HG02943 (cell line): Measurements from ENCODE around the gene CHMP5.

Source experiments
- ATAC-seq: cut with Tn5 transposase; IDR thresholded peaks from one replicate; pipeline ENCODE4 v1.9.1; 2021; ENCODE audit warnings: mild to moderate bottlenecking, low read depth, moderate library complexity; ENCODE audit not compliant: unreplicated experiment

The CHMP5 gene

GRCh38 chr9:33242609-33243134, 22.2 kb upstream of the CHMP5 start:
- ATAC-seq, result no peak

- ATAC-seq, result no peak
These were observed 20.6 kb upstream of the CHMP5 start for GRCh38 chr9:33244137-33244784.

GRCh38 chr9:33245341-33245740, 19.5 kb upstream of the CHMP5 start:
- no peak for ATAC-seq

- no peak for ATAC-seq
These were observed 18.5 kb upstream of the CHMP5 start for GRCh38 chr9:33246269-33246860.

- no peak for ATAC-seq
These were observed 16.2 kb upstream of the CHMP5 start for GRCh38 chr9:33248606-33249005.

GRCh38 chr9:33249087-33249658, 15.7 kb upstream of the CHMP5 start:
- ATAC-seq, result no peak

GRCh38 chr9:33249983-33250382, 14.9 kb upstream of the CHMP5 start:
- no peak for ATAC-seq

GRCh38 chr9:33250458-33250995, 14.3 kb upstream of the CHMP5 start:
- ATAC-seq, result no peak

- no peak for ATAC-seq
These were observed 10.6 kb upstream of the CHMP5 start for GRCh38 chr9:33254211-33254610.

- ATAC-seq, result no peak
These were observed 9.8 kb upstream of the CHMP5 start for GRCh38 chr9:33255014-33255413.

- no peak for ATAC-seq
These were observed 9.4 kb upstream of the CHMP5 start for GRCh38 chr9:33255471-33255870.

- ATAC-seq, result no peak
These were observed 8.6 kb upstream of the CHMP5 start for GRCh38 chr9:33256236-33256635.

- no peak for ATAC-seq
These were observed 7.6 kb upstream of the CHMP5 start for GRCh38 chr9:33257276-33257675.

- ATAC-seq, result no peak
These were observed 4.5 kb upstream of the CHMP5 start for GRCh38 chr9:33260372-33260771.

- ATAC-seq, result peak; percentile 13
These were observed 1.5 kb upstream of the CHMP5 start for GRCh38 chr9:33263131-33264002.

GRCh38 chr9:33264003-33264472, 811 bp upstream of the CHMP5 start:
- ATAC-seq, result peak; percentile 37

GRCh38 chr9:33265211-33265865, 489 bp downstream of the CHMP5 start:
- ATAC-seq, result no peak

GRCh38 chr9:33267151-33267767, 2.4 kb downstream of the CHMP5 start:
- ATAC-seq, result no peak

GRCh38 chr9:33270146-33270545, 5.3 kb downstream of the CHMP5 start:
- no peak for ATAC-seq

GRCh38 chr9:33272061-33272460, 7.2 kb downstream of the CHMP5 start:
- no peak for ATAC-seq
